H9 (cell line): Measurements from ENCODE around the gene YWHAH. TPM values are rescaled to one million over a fixed set of nuclear protein-coding genes. Genes with fewer than 3 reads are reported as not detected.

Experiments
- DNase-seq: peaks from one replicate; pipeline ENCODE4 v3.0.0-alpha.2; 2017
- H2AFZ ChIP-seq: one replicate; pipeline ENCODE4 v1.6.1; 2013; ENCODE audit warnings: mild to moderate bottlenecking, low read length, control low read depth, moderate library complexity
- H2AK5ac ChIP-seq: 2 replicates; pipeline ENCODE4 v1.6.1; 2013; ENCODE audit warnings: low read length, control low read depth, mixed read lengths; ENCODE audit not compliant: insufficient read length
- H2BK120ac ChIP-seq: one replicate; pipeline ENCODE4 v1.6.1; 2013; ENCODE audit warnings: low read depth, mild to moderate bottlenecking, low read length, control low read depth, inconsistent platforms; ENCODE audit not compliant: poor library complexity, severe bottlenecking
- H2BK12ac ChIP-seq: 2 replicates; pipeline ENCODE4 v1.6.1; 2013; ENCODE audit warnings: low read length, control low read depth, mixed read lengths, low read depth; ENCODE audit not compliant: insufficient read length
- H2BK15ac ChIP-seq: 2 replicates; pipeline ENCODE4 v1.6.1; 2013; ENCODE audit warnings: low read depth, low read length, control low read depth
- H2BK20ac ChIP-seq: one replicate; pipeline ENCODE4 v1.6.1; 2013; ENCODE audit warnings: low read depth, mild to moderate bottlenecking, low read length, control low read depth, inconsistent platforms; ENCODE audit not compliant: poor library complexity, severe bottlenecking
- H2BK5ac ChIP-seq: 2 replicates; pipeline ENCODE4 v1.6.1; 2013; ENCODE audit warnings: low read length, control low read depth, mixed read lengths; ENCODE audit not compliant: insufficient read length
- H3K14ac ChIP-seq: 2 replicates; pipeline ENCODE4 v1.6.1; 2013; ENCODE audit warnings: low read length, control low read depth; ENCODE audit not compliant: insufficient read depth
- H3K18ac ChIP-seq: 2 replicates; pipeline ENCODE4 v1.6.1; 2013; ENCODE audit warnings: low read depth, mild to moderate bottlenecking, mixed read lengths, low read length, control low read depth; ENCODE audit not compliant: insufficient read length
- H3K23ac ChIP-seq: 2 replicates; pipeline ENCODE4 v1.6.1; 2013; ENCODE audit warnings: low read length, control low read depth, mixed read lengths, low read depth; ENCODE audit not compliant: insufficient read length
- H3K23me2 ChIP-seq: 2 replicates; pipeline ENCODE4 v1.6.1; 2013; ENCODE audit warnings: low read depth, mild to moderate bottlenecking, mixed read lengths, low read length, control low read depth; ENCODE audit not compliant: insufficient read length, poor library complexity, severe bottlenecking
- H3K27ac ChIP-seq: 2 replicates; pipeline ENCODE4 v1.5.1; 2013; ENCODE audit warnings: low read length, control low read depth, mixed read lengths, low read depth; ENCODE audit not compliant: insufficient read length
- H3K27me3 ChIP-seq: 2 replicates; pipeline ENCODE4 v1.6.1; 2013; ENCODE audit warnings: low read length, control low read depth, inconsistent platforms; ENCODE audit not compliant: insufficient read depth
- H3K4ac ChIP-seq: 2 replicates; pipeline ENCODE4 v1.6.1; 2013; ENCODE audit warnings: low read depth, mild to moderate bottlenecking, control low read depth, inconsistent platforms, low read length, moderate library complexity
- H3K4me1 ChIP-seq: 2 replicates; pipeline ENCODE4 v1.6.1; 2013; ENCODE audit warnings: low read length, control low read depth, inconsistent platforms; ENCODE audit not compliant: insufficient read depth
- H3K4me2 ChIP-seq: 2 replicates; pipeline ENCODE4 v1.6.1; 2013; ENCODE audit warnings: low read length, control low read depth, mixed read lengths; ENCODE audit not compliant: insufficient read length, insufficient read depth
- H3K56ac ChIP-seq: 2 replicates; pipeline ENCODE4 v1.6.1; 2013; ENCODE audit warnings: low read depth, mild to moderate bottlenecking, mixed read lengths, low read length, control low read depth; ENCODE audit not compliant: insufficient read length
- H3K79me1 ChIP-seq: 2 replicates; pipeline ENCODE4 v1.6.1; 2013; ENCODE audit warnings: low read depth, mild to moderate bottlenecking, moderate library complexity, low read length, control low read depth, inconsistent platforms; ENCODE audit not compliant: insufficient read depth, poor library complexity, severe bottlenecking
- H3K79me2 ChIP-seq: 2 replicates; pipeline ENCODE4 v1.6.1; 2013; ENCODE audit warnings: low read length, control low read depth, inconsistent platforms; ENCODE audit not compliant: insufficient read depth
- H3K9ac ChIP-seq: 2 replicates; pipeline ENCODE4 v1.6.1; 2013; ENCODE audit warnings: low read length, control low read depth, mixed read lengths; ENCODE audit not compliant: insufficient read length; ENCODE audit errors: extremely low read depth
- H3K9me3 ChIP-seq: one replicate; pipeline ENCODE4 v1.6.1; 2013; ENCODE audit warnings: low read depth, low read length, inconsistent platforms; ENCODE audit not compliant: control insufficient read depth
- H3T11ph ChIP-seq: one replicate; pipeline ENCODE4 v1.6.1; 2013; ENCODE audit warnings: mild to moderate bottlenecking, low read length, control low read depth, inconsistent platforms
- H4K20me1 ChIP-seq: one replicate; pipeline ENCODE4 v1.6.1; 2013; ENCODE audit not compliant: control insufficient read depth, insufficient read length, insufficient read depth
- H4K5ac ChIP-seq: 2 replicates; pipeline ENCODE4 v1.6.1; 2013; ENCODE audit warnings: low read depth, mild to moderate bottlenecking, mixed read lengths, low read length, control low read depth; ENCODE audit not compliant: insufficient read length
- H4K8ac ChIP-seq: replicated peaks from 2 replicates; pipeline ENCODE4 v1.6.1; 2013; ENCODE audit warnings: low read length, control low read depth, mixed read lengths, low read depth; ENCODE audit not compliant: insufficient read length
- H4K91ac ChIP-seq: 2 replicates; pipeline ENCODE4 v1.6.1; 2013; ENCODE audit warnings: low read depth, mild to moderate bottlenecking, moderate library complexity, mixed read lengths, low read length, control low read depth; ENCODE audit not compliant: insufficient read length
- H3K27ac Mint-ChIP-seq, 3 experiments: 2 replicates in 2 of 3; 3 replicates in 1 of 3; pipeline ENCODE4 v1.8.0; 2020 to 2021; ENCODE audit warnings: mixed read lengths in 3 of 3, mild to moderate bottlenecking in 1 of 3, moderate library complexity in 1 of 3
- H3K27me3 Mint-ChIP-seq: 2 replicates; pipeline ENCODE4 v1.8.0; 2021; ENCODE audit warnings: low read depth, mild to moderate bottlenecking, moderate library complexity, mixed read lengths
- H3K36me3 Mint-ChIP-seq, 3 experiments: 2 replicates in 2 of 3; 3 replicates in 1 of 3; pipeline ENCODE4 v1.8.0; 2020 to 2021; ENCODE audit warnings: low read depth in 3 of 3, mixed read lengths in 3 of 3; ENCODE audit not compliant: insufficient read depth in 1 of 3
- H3K4me1 Mint-ChIP-seq, 2 experiments: 2 replicates each; pipeline ENCODE4 v1.8.0; 2020; ENCODE audit warnings: mixed read lengths in 2 of 2
- H3K4me3 Mint-ChIP-seq, 2 experiments: 2 replicates in 1 of 2; 3 replicates in 1 of 2; pipeline ENCODE4 v1.8.0; 2020 to 2021; ENCODE audit warnings: mild to moderate bottlenecking in 2 of 2, mixed read lengths in 2 of 2, moderate library complexity in 1 of 2
- H3K9me3 Mint-ChIP-seq, 2 experiments: 2 replicates in 1 of 2; 3 replicates in 1 of 2; pipeline ENCODE4 v1.8.0; 2020; ENCODE audit warnings: mild to moderate bottlenecking in 2 of 2, mixed read lengths in 2 of 2, moderate library complexity in 1 of 2
- WGBS: extraction: QIAGEN DNeasy Blood & Tissue Kit; methylation state at CpG from one replicate; pipeline ENCODE4 v1.1.7; 2013; ENCODE audit warnings: missing lambda C conversion rate, low lambda C conversion rate, mixed read lengths; ENCODE audit not compliant: insufficient read length; ENCODE audit errors: extremely low coverage; 5-methylcytosine and 5-hydroxymethylcytosine counted together
- total RNA-seq: library from RNA; stranded (reverse); gene quantifications from 2 replicates; pipeline ENCODE4 v1.2.1, GENCODE V29; 2021
- TF ChIP-seq, protein P1 (sequence below): fragments of 200-600 bp; sonication (generic); conservative IDR thresholded peaks from 3 replicates; pipeline ENCODE4 v1.8.0; 2021; ENCODE audit warnings: antibody characterized with exemption, mild to moderate bottlenecking

Gene YWHAH
- total RNA-seq, 1 experiment from 2014 or later = 250 TPM

DNA sequence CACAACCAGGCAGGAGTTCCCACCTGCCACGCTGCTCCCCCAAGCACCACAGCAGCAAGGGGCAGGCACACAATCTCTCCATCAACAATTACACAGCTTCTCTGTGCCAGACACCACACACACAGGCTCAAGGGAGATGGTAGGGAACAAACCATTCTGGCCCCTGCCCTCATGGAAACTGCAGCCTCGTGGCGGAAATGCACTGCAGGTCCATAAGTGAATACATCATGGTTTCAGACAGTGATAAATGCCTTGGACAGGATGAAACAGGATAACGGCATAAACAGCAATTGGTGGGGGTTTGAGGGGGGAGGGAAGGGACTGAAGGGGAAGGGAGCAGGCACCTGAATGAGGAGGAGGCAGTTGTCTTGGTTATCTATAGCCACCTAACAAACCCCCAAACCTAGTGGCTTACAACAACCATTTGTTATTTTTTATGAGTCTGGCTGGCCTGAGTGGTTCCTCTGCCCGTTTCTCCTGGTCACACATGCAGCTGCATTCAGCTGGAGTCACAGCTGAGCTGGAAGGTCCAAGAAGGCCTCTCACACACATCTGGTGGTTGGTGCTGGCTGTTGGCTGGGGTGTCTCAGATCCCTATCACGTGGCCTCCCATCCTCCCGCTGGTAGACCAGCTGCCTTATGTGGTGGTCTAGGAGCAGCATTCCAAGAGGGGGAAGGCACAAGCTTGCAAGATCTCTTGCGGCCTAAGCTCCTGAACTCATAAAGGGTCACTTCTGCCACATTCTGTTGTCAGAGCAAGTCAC, 15.0 kb upstream of the YWHAH start:
- H3K27me3 ChIP-seq = no peaks in the 10 kb centered on the region
- no peak overlapping the region for H3T11ph ChIP-seq
- H3K27ac ChIP-seq = no peak overlapping the region
- H4K91ac ChIP-seq = no peak overlapping the region
- Mint-ChIP-seq H3K27ac (peak overlapping the region in 1 of 3 experiments; percentile 46; a peak in 1 of 7 replicates), H3K36me3 (no peaks in the 10 kb centered on the region; a peak in 1 of 7 replicates), H3K4me1 (peaks cover 2 to 14% of the 10 kb centered on the region in 2 experiments; a peak in 3 of 4 replicates), H3K27me3 (peaks cover 14% of the 10 kb centered on the region), H3K4me3 (no peak overlapping the region), H3K9me3 (no peaks in the 10 kb centered on the region)
- H2BK120ac ChIP-seq = no peak overlapping the region
- TF ChIP-seq, protein P1, sequence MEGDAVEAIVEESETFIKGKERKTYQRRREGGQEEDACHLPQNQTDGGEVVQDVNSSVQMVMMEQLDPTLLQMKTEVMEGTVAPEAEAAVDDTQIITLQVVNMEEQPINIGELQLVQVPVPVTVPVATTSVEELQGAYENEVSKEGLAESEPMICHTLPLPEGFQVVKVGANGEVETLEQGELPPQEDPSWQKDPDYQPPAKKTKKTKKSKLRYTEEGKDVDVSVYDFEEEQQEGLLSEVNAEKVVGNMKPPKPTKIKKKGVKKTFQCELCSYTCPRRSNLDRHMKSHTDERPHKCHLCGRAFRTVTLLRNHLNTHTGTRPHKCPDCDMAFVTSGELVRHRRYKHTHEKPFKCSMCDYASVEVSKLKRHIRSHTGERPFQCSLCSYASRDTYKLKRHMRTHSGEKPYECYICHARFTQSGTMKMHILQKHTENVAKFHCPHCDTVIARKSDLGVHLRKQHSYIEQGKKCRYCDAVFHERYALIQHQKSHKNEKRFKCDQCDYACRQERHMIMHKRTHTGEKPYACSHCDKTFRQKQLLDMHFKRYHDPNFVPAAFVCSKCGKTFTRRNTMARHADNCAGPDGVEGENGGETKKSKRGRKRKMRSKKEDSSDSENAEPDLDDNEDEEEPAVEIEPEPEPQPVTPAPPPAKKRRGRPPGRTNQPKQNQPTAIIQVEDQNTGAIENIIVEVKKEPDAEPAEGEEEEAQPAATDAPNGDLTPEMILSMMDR = no peak
- no peak overlapping the region for H2BK5ac ChIP-seq
- H3K79me2 ChIP-seq = no peaks in the 10 kb centered on the region
- no peaks in the 10 kb centered on the region for H4K20me1 ChIP-seq
- H2AK5ac ChIP-seq = no peak overlapping the region
- H2AFZ ChIP-seq = no peak overlapping the region
- DNase-seq = no peak
- H3K14ac ChIP-seq = no peak overlapping the region
- no peak overlapping the region for H2BK15ac ChIP-seq
- H3K23me2 ChIP-seq = no peaks in the 10 kb centered on the region
- no peak overlapping the region for H3K4me2 ChIP-seq
- H4K8ac ChIP-seq = no peak overlapping the region
- no peak overlapping the region for H2BK12ac ChIP-seq
- no peaks in the 10 kb centered on the region for H3K79me1 ChIP-seq
- WGBS = no CpG with 5 or more reads among the region's 8 CpGs
- no peaks in the 10 kb centered on the region for H3K9me3 ChIP-seq
- H3K23ac ChIP-seq = no peak overlapping the region
- no peak overlapping the region for H3K4ac ChIP-seq
- no peak overlapping the region for H3K18ac ChIP-seq
- no peak overlapping the region for H3K56ac ChIP-seq
- H3K9ac ChIP-seq = no peak overlapping the region
- no peak overlapping the region for H2BK20ac ChIP-seq
- H4K5ac ChIP-seq = no peak overlapping the region
- no peaks in the 10 kb centered on the region for H3K4me1 ChIP-seq
